HG03439 (cell line): ENCODE results near the gene ELMO1.

ENCODE experiments used
- ATAC-seq: cut with Tn5 transposase; IDR thresholded peaks from one replicate; pipeline ENCODE4 v1.9.1; 2021; ENCODE audit warnings: mild to moderate bottlenecking, moderate library complexity; ENCODE audit not compliant: unreplicated experiment

Gene ELMO1

GRCh38 chr7:37071124-37071523 is 377.5 kb downstream of the ELMO1 start:
- ATAC-seq = no peak

- no peak for ATAC-seq
Observed at GRCh38 chr7:37070471-37070870, 378.2 kb downstream of the ELMO1 start.

GRCh38 chr7:37070031-37070430 is 378.6 kb downstream of the ELMO1 start:
- no peak for ATAC-seq

GRCh38 chr7:37069336-37069735 is 379.3 kb downstream of the ELMO1 start:
- no peak for ATAC-seq

- no peak for ATAC-seq
Observed at GRCh38 chr7:37068902-37069301, 379.8 kb downstream of the ELMO1 start.

- no peak for ATAC-seq
Observed at GRCh38 chr7:37068038-37068437, 380.6 kb downstream of the ELMO1 start.

- ATAC-seq = no peak
Observed at GRCh38 chr7:37065779-37066271, 382.8 kb downstream of the ELMO1 start.

GRCh38 chr7:37062560-37062859 is 386.2 kb downstream of the ELMO1 start:
- ATAC-seq = no peak

- ATAC-seq = no peak
Observed at GRCh38 chr7:37061849-37062559, 386.7 kb downstream of the ELMO1 start.

GRCh38 chr7:37056234-37056912 is 392.3 kb downstream of the ELMO1 start:
- no peak for ATAC-seq

- ATAC-seq = no peak
Observed at GRCh38 chr7:37054624-37055241, 393.9 kb downstream of the ELMO1 start.

GRCh38 chr7:37052705-37053104 is 396.0 kb downstream of the ELMO1 start:
- no peak for ATAC-seq

GRCh38 chr7:37050801-37051200 is 397.9 kb downstream of the ELMO1 start:
- ATAC-seq = no peak

- ATAC-seq = no peak
Observed at GRCh38 chr7:37048674-37049073, 400.0 kb downstream of the ELMO1 start.

- no peak for ATAC-seq
Observed at GRCh38 chr7:37047260-37047659, 401.4 kb downstream of the ELMO1 start.

GRCh38 chr7:37046531-37047079 is 402.1 kb downstream of the ELMO1 start:
- no peak for ATAC-seq

GRCh38 chr7:37045681-37046179 is 402.9 kb downstream of the ELMO1 start:
- ATAC-seq = no peak

GRCh38 chr7:37041461-37041860 is 407.2 kb downstream of the ELMO1 start:
- ATAC-seq = no peak

- ATAC-seq = no peak
Observed at GRCh38 chr7:37040330-37040729, 408.3 kb downstream of the ELMO1 start.

- ATAC-seq = no peak
Observed at GRCh38 chr7:37039131-37039749, 409.4 kb downstream of the ELMO1 start.

- ATAC-seq = no peak
Observed at GRCh38 chr7:37038706-37039105, 410.0 kb downstream of the ELMO1 start.
